ENCODE results near the gene FAM149B1. TPM values are rescaled to one million over a fixed set of nuclear protein-coding genes. Genes with fewer than 3 reads are reported as not detected.

Gene FAM149B1
- total RNA-seq, 4 donors from 2014 or later: 17.3 to 26.2 (median 23.2) TPM

DNA sequence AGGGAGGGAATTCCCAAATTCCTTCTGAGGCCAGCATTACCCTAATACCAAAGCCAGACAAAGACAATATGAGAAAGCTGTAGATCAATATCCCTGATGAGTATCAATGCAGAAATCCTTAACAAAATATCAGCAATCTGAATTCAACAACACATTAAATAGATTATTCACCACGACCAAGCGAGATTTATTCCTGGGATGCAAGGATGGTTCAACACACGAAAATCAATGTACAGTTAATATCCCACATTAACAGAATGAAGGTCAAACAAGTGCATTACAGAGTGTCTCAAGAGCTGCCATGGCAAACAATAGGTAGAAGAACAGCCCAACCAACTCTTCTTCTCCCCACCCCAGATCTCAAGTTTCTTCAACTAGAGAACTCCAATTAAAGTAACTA lies 6.3 kb upstream of the FAM149B1 start:
- TF ChIP-seq, protein P1, sequence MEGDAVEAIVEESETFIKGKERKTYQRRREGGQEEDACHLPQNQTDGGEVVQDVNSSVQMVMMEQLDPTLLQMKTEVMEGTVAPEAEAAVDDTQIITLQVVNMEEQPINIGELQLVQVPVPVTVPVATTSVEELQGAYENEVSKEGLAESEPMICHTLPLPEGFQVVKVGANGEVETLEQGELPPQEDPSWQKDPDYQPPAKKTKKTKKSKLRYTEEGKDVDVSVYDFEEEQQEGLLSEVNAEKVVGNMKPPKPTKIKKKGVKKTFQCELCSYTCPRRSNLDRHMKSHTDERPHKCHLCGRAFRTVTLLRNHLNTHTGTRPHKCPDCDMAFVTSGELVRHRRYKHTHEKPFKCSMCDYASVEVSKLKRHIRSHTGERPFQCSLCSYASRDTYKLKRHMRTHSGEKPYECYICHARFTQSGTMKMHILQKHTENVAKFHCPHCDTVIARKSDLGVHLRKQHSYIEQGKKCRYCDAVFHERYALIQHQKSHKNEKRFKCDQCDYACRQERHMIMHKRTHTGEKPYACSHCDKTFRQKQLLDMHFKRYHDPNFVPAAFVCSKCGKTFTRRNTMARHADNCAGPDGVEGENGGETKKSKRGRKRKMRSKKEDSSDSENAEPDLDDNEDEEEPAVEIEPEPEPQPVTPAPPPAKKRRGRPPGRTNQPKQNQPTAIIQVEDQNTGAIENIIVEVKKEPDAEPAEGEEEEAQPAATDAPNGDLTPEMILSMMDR (IDR thresholded peaks at IDR 0.05; ENCODE audit: low read depth): no peak

- TF ChIP-seq, protein P1 (IDR thresholded peaks at IDR 0.05; ENCODE audit: low read depth): no peak
Measured at GRCh38 chr10:73163096-73163495, 4.8 kb upstream of the FAM149B1 start.

- TF ChIP-seq, protein P1 (IDR thresholded peaks at IDR 0.05; ENCODE audit: low read depth): no peak
Measured at GRCh38 chr10:73166972-73167371, 947 bp upstream of the FAM149B1 start.

DNA sequence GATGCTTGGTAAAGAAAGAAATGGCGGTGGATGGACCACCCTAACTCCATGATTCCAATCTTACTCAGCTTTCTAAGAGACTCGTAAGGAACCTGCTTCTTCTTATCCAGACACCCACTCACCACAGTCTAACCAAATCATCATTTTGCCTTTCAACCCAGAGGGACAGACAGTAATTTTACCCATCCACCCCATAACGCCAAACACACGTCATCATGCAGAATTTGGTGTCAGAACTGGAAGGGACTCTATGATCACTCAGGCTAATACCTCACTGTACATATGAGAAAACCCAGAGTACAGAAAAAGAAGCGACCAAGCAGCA lies 499 bp upstream of the FAM149B1 start:
- TF ChIP-seq, protein P1 (IDR thresholded peaks at IDR 0.05; ENCODE audit: low read depth): no peak

GRCh38 chr10:73168465-73168803 lies 515 bp downstream of the FAM149B1 start:
- TF ChIP-seq, protein P1 (IDR thresholded peaks at IDR 0.05; ENCODE audit: low read depth): no peak

- TF ChIP-seq, protein P1 (IDR thresholded peaks at IDR 0.05; ENCODE audit: low read depth): no peak
Measured at GRCh38 chr10:73169320-73169719, 1.4 kb downstream of the FAM149B1 start.

DNA sequence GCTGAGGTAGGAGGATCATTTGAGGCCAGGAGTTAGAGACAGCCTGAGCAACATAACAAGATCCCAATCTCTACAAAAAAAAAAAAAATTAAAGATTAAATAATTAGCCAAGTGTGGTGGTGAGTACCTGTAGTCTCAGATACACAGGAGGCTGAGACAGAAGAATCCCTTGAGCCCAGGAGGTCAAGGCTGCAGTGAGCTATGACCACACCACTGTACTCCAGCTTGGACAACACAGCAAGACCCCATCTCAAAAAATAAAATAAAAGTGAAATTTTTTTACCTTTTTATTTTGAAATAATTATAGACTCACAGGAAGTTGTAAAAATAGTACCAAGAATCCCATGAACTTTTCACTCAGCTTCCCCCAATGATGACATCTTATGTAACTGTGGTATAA lies 4.9 kb downstream of the FAM149B1 start:
- TF ChIP-seq, protein P1 (IDR thresholded peaks at IDR 0.05; ENCODE audit: low read depth): no peak
